Epithelial cell of esophagus (primary cell): Measurements from ENCODE around the gene PDE7B.
A peak's percentile ranks its signal among the peaks of the same experiment; 100 is the strongest.

ENCODE experiments used
- DNase-seq: peaks from one replicate; pipeline ENCODE4 v3.0.0; 2010; ENCODE audit warnings: low read depth
- H3K4me3 ChIP-seq: 2 replicates; pipeline ENCODE4 v1.5.1; 2011; ENCODE audit warnings: mild to moderate bottlenecking, low read length, control low read depth
- TF ChIP-seq, protein P1 (sequence below): IDR thresholded peaks from 2 replicates; pipeline ENCODE4 v1.5.1; 2011; ENCODE audit warnings: low read depth, mild to moderate bottlenecking, low read length, control low read depth, inconsistent platforms; ENCODE audit not compliant: insufficient read depth; ENCODE audit errors: missing control alignments

Gene PDE7B

DNA sequence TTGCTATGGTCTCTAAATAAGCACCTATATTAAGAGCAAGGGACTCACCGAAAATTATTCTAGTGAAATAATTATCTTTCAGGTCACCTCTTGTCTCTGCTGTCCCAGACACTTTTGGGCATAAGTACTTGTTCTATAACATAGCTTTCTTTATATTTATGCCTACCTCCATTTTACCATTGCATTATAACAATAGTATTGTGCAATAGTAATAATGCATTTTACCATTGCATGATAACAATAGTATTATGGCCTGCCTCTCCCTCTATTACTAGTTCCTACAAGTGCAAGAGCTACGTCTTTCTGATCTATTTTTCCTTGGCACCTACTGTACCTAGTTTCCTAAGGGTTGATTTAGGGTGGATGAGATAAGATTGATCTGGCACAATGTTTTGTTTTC lies 169.2 kb downstream of the PDE7B start:
- no peak overlapping the region for H3K4me3 ChIP-seq
- TF ChIP-seq, protein P1, sequence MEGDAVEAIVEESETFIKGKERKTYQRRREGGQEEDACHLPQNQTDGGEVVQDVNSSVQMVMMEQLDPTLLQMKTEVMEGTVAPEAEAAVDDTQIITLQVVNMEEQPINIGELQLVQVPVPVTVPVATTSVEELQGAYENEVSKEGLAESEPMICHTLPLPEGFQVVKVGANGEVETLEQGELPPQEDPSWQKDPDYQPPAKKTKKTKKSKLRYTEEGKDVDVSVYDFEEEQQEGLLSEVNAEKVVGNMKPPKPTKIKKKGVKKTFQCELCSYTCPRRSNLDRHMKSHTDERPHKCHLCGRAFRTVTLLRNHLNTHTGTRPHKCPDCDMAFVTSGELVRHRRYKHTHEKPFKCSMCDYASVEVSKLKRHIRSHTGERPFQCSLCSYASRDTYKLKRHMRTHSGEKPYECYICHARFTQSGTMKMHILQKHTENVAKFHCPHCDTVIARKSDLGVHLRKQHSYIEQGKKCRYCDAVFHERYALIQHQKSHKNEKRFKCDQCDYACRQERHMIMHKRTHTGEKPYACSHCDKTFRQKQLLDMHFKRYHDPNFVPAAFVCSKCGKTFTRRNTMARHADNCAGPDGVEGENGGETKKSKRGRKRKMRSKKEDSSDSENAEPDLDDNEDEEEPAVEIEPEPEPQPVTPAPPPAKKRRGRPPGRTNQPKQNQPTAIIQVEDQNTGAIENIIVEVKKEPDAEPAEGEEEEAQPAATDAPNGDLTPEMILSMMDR = no peak
- DNase-seq = no peak

DNA sequence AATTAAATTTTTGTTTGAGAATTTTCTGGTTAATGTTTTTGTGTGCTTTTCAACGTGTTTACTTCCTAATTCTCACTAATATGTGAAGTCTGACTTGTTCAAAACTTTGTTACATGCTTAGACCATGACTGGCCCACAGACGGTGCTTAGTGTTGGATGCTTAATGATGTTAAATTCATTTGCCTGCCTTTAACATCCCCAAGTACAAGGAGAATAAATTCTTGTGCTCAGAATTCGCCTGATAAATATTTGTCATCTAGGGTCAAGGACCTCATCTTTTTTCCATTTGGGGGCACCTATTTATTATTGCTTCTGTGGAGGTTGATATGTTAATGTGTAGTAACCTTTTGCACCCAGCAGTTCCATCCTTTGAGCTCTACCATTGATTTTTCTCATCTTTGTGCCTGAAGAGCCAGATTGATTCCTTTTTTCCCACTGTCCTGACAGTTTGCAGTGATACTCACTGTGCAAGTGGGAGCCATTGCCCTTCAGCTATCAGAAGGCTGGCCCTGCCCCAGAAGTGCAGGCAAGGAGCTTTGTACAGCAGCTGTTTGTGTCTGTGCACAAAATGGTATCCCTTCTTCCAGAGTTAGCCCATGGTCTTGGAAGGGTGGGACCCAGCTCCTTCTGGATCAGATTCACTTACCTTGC lies 170.8 kb downstream of the PDE7B start:
- DNase-seq = no peak
- TF ChIP-seq, protein P1 = no peak
- H3K4me3 ChIP-seq = no peak overlapping the region

DNA sequence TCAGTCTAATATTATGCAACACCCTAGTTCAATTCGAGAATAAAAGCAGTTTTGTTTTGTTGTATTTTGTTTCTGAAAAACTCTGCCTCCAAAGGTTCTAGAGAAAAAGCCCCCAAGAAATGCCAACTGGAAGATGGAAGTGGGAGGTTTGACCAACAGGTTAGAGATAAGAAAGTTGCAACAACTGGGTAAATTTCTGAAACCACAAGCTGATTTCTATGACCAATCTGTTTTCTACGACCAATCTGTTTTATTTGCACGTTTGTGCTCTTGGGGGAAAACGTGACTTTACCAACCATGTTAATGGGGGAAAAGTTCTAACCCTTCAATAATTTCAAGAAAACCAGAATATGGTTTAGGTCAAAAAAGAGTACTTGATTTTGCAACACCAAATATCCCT lies 173.2 kb downstream of the PDE7B start:
- no peak for DNase-seq
- TF ChIP-seq, protein P1 = no peak
- H3K4me3 ChIP-seq = no peak overlapping the region

DNA sequence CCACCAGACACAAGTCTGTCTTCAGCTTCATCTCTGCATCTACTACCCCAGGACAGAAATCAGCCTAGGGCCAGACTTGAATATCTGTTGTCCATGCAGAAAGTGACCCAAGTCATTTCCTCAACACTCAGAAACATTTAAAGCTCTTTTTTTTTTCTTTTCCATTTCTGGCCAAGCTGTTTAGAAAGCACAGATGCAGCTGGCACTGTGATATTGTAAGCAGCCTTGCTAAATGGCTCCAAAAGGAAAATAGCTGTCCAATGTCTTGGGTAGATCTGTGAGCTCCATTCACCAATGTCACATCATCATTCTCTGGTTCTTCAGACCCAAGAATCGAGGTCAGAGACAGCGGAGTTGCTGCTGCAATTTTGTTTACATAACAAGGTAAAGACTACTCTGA lies 174.2 kb downstream of the PDE7B start:
- no peak for DNase-seq
- TF ChIP-seq, protein P1 = no peak
- no peak overlapping the region for H3K4me3 ChIP-seq

DNA sequence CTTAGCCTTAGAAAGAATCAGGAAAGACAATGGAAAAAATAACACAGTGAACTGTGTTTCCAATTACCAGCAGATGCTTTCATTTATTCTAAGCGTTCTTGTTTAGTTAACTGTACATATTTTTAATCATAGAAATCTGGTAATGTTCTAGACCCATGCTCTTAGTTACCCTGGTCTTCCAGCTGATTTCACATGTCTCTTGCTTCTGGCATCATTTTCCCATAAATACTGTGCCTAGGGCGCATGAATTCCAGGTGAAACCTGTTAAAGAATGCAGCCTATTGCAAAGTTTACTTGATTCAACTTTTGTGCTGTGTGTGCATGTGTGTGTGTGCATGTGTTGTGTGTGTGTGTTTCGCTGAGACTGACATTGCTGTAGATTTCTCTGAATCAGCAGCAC lies 178.6 kb downstream of the PDE7B start:
- DNase-seq = no peak

DNA sequence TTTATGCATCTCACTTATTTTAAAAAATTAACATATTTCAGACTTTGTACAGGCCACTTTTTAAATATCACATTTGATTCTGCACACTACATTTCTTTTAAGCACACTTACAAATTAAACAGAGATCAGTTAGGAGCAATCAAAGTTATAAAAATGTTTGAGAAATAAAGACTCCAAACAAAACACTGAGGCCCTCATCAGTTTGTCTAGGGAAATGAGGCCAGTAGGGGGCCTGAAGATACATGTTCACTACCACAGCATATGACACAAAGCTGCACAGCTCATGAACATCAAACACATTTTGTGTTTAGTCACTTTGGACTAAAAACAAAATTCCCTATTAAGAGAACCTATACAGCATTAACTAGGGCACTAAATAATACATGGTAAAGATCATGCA lies 180.5 kb downstream of the PDE7B start:
- no peak overlapping the region for H3K4me3 ChIP-seq
- DNase-seq = peak; percentile 55
- TF ChIP-seq, protein P1 = peak; percentile 64

More for the DNA sequence above, 178.6 kb downstream of the PDE7B start:
- H3K4me3 ChIP-seq = no peak overlapping the region
- TF ChIP-seq, protein P1 = no peak

DNA sequence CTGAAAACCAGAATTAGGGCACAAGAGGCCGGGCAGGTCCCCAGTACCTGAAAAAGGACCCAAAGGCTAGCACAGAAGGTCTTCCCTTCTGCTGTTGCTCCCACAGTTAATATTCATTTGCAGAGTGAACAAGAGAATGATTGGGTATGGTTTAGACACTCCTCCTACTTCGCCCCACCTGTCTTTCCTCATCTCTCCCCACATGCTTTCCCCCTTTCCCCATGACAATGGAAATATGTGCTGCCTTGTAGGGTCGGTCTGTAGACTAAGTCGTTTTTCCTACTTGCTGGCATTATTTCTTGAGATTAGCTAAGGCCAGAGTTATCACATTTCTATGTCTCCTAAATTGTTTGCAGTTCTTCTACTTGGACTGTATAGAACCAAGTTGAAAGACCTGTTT lies 181.9 kb downstream of the PDE7B start:
- H3K4me3 ChIP-seq = no peak overlapping the region
- TF ChIP-seq, protein P1 = no peak
- DNase-seq = no peak
